ENCODE data around the gene GPR55.

- no peak for TF ChIP-seq CTCF (IDR thresholded peaks at IDR 0.05; ENCODE audit: low read length)
- TF ChIP-seq EZH2 (optimal IDR thresholded peaks at IDR 0.05; ENCODE audit: low read depth, low read length): no peak
These were observed 26.4 kb upstream of the GPR55 start for GRCh38 chr2:230951396-230951795.
